Esophagus muscularis mucosa (tissue), 4 donors: ENCODE results near the gene PRICKLE1. TPM values are rescaled to one million over a fixed set of nuclear protein-coding genes. Genes with fewer than 3 reads are reported as not detected.

ENCODE experiments used
- DNase-seq: peaks from one replicate; pipeline ENCODE4 v3.0.0-alpha.2; 2017; ENCODE audit errors: extremely low spot score
- H3K27ac ChIP-seq, 4 donors: fragments of 200-600 bp; sonication (generic); replicated peaks in 1 of 4; 1 replicate in 3 of 4; 2 replicates in 1 of 4; pipeline ENCODE4 v1.5.1; 2016 to 2019; ENCODE audit warnings: mild to moderate bottlenecking in 1 of 4
- H3K27me3 ChIP-seq, 4 donors: fragments of 200-600 bp; sonication (generic); one replicate each; pipeline versions ENCODE4 v1.5.1 to v1.6.0; 2016 to 2019
- H3K36me3 ChIP-seq, 4 donors: fragments of 200-600 bp; sonication (generic); one replicate each; pipeline ENCODE4 v1.5.1; 2016 to 2019
- H3K4me1 ChIP-seq, 4 donors: fragments of 200-600 bp; sonication (generic); one replicate each; pipeline ENCODE4 v1.5.1; 2016 to 2019
- H3K4me3 ChIP-seq, 4 donors: fragments of 200-600 bp; sonication (generic); 1 replicate in 2 of 4; 2 replicates in 2 of 4; pipeline ENCODE4 v1.5.1; 2016 to 2019; ENCODE audit warnings: mild to moderate bottlenecking in 4 of 4, moderate library complexity in 1 of 4
- H3K9me3 ChIP-seq, 4 donors: fragments of 200-600 bp; sonication (generic); 1 replicate in 3 of 4; 2 replicates in 1 of 4; pipeline ENCODE4 v1.5.1; 2016 to 2019
- CTCF ChIP-seq, 3 experiments: fragments of 200-600 bp in 2 of 3; fragments of 450-650 bp in 1 of 3; sonication (generic) in 2 of 3; IDR thresholded peaks; one replicate each; pipeline ENCODE4 v1.5.1; 2017 to 2019; ENCODE audit warnings: antibody characterized with exemption in 3 of 3, mild to moderate bottlenecking in 2 of 3, moderate library complexity in 1 of 3
- EP300 ChIP-seq: sonication (generic); formaldehyde crosslinking; IDR thresholded peaks from one replicate; pipeline ENCODE4 v1.6.1; 2017; ENCODE audit warnings: antibody characterized with exemption
- POLR2A ChIP-seq: fragments of 450-650 bp; IDR thresholded peaks from one replicate; pipeline ENCODE4 v1.6.1; 2017; ENCODE audit warnings: antibody characterized with exemption, moderate library complexity, mild to moderate bottlenecking, low read depth
- POLR2AphosphoS5 ChIP-seq, 2 donors: sonication (generic); formaldehyde crosslinking; IDR thresholded peaks; one replicate each; pipeline ENCODE4 v1.6.1; 2017; ENCODE audit warnings: antibody characterized with exemption in 2 of 2
- WGBS: methylation state at CpG from one replicate; pipeline ENCODE4 v1.1.5; 2018; 5-methylcytosine and 5-hydroxymethylcytosine counted together
- intact Hi-C: fragments of 100-400 bp; cut with DNase I; formaldehyde crosslinking; loops from one replicate; pipeline ENCODE4 v1.15.1; 2023
- small RNA-seq, 3 donors: library from RNA; depleted of rRNA; stranded (forward); fragments of <200 nt; gene quantifications; one replicate each; pipeline ENCODE3, GENCODE V24; 2016
- total RNA-seq, 4 donors: library from RNA; depleted of rRNA; stranded (reverse); fragments of >200 nt; gene quantifications; one replicate each; pipeline versions ENCODE4 v1.1.0 to v1.2.1, GENCODE V29; 2016

PRICKLE1 gene
- total RNA-seq, 4 donors from 2014 or later, result 12.5 to 36.9 (median 24.4) TPM

GRCh38 chr12:42421844-42422779 lies 167.4 kb downstream of the PRICKLE1 start:
- H3K9me3 ChIP-seq, result no peaks in the 10 kb centered on the region
- intact Hi-C loops, result no loop called here
- H3K27ac ChIP-seq, result peak overlapping the region in 2 of 4 donors; percentile 15 to 21
- H3K27me3 ChIP-seq, result no peaks in the 10 kb centered on the region
- no peak for TF ChIP-seq POLR2AphosphoS5 (IDR thresholded peaks at IDR 0.05)
- no peak for TF ChIP-seq EP300
- no peak for TF ChIP-seq POLR2A
- no peak for TF ChIP-seq CTCF (IDR thresholded peaks at IDR 0.05)
- DNase-seq, result no peak
- no peak overlapping the region for H3K4me3 ChIP-seq
- WGBS, result 59% methylated on average over 3 of the region's 3 CpGs
- no peaks in the 10 kb centered on the region for H3K36me3 ChIP-seq
- peaks cover 9 to 18% (median 13%) of the 10 kb centered on the region in 4 donors for H3K4me1 ChIP-seq

DNA sequence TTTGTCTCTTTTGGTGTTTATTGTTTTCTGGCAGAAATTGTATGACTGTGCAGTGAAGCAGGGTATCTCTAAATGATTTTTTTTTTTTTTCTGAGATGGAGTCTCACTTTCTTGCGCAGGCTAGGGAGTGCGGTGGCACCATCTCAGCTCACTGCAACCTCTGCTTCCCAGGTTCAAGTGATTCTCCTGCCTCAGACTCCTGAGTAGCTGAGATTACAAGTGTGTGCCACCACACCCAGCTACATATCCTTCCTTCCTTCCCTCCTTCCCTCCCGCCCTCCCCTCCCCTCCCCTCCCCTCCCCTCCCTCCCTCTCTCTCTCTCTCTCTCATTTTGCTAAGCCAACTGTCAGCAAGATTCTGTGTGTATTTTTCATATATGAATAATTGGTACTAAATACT lies 169.2 kb downstream of the PRICKLE1 start:
- no peak overlapping the region for H3K27ac ChIP-seq
- peaks cover 9 to 18% (median 13%) of the 10 kb centered on the region in 4 donors for H3K4me1 ChIP-seq
- TF ChIP-seq POLR2AphosphoS5 (IDR thresholded peaks at IDR 0.05), result no peak
- TF ChIP-seq CTCF (IDR thresholded peaks at IDR 0.05), result no peak
- TF ChIP-seq EP300, result no peak
- no peak for TF ChIP-seq POLR2A
- DNase-seq, result no peak
- 68% methylated on average over 3 of the region's 3 CpGs for WGBS
- intact Hi-C loops, result no loop called here
- no peaks in the 10 kb centered on the region for H3K27me3 ChIP-seq
- H3K4me3 ChIP-seq, result no peak overlapping the region
- H3K36me3 ChIP-seq, result no peaks in the 10 kb centered on the region
- no peaks in the 10 kb centered on the region for H3K9me3 ChIP-seq

DNA sequence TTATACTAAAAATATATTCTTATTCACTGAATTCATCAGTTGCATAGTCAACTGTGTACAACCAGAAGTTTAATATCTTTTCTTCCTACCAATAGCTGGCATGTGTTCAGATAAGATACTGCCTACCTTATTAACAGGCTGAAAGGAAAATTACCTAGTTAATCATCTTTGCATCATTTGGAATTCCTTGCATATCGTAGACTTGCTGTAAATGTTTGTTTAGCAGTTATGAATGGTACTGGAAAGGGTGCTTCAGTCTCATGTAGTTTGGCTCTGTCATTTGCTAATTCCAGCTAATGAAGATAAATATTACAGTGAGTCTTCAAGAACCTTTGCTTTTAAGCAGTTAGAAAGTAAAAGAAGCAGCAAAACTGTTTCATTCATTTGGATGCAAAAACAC lies 179.2 kb downstream of the PRICKLE1 start:
- 59% methylated on average over 1 of the region's 1 CpG for WGBS
- intact Hi-C loops, result no loop called here
- Histone ChIP-seq H3K36me3 (no peaks in the 10 kb centered on the region), H3K4me1 (no peaks in the 10 kb centered on the region), H3K27me3 (no peaks in the 10 kb centered on the region), H3K9me3 (no peaks in the 10 kb centered on the region), H3K4me3 (no peak overlapping the region), H3K27ac (no peak overlapping the region)
- no peak for TF ChIP-seq POLR2A
- DNase-seq, result no peak

DNA sequence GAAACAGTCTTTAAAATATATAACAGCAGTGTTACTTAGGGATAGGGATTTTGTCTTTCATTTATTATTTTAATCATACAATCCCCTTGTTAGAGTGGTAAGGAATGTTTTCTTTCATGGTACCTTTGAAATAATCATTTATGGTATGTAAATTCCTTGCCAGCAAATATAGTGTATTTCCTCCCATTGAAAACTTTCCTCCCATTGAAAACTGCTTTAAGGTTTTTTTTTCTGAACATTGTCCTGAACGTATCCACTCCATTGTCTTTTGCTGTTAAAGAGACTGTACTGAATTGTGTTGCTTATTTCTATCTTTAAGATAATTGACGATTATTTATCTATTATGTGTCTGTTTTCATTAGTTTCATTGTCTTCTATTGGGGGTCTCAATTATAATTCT lies 180.1 kb downstream of the PRICKLE1 start:
- TF ChIP-seq POLR2AphosphoS5 (IDR thresholded peaks at IDR 0.05), result no peak
- TF ChIP-seq POLR2A, result no peak
- no peak for TF ChIP-seq EP300
- DNase-seq, result no peak
- intact Hi-C loops, result no loop called here
- WGBS, result 82% methylated on average over 2 of the region's 2 CpGs
- H3K4me3 ChIP-seq, result no peak overlapping the region
- H3K27ac ChIP-seq, result no peak overlapping the region
- peaks cover 0 to 5% (median 2%) of the 10 kb centered on the region in 4 donors for H3K36me3 ChIP-seq
- H3K27me3 ChIP-seq, result no peaks in the 10 kb centered on the region
- no peaks in the 10 kb centered on the region for H3K4me1 ChIP-seq
- H3K9me3 ChIP-seq, result no peaks in the 10 kb centered on the region

DNA sequence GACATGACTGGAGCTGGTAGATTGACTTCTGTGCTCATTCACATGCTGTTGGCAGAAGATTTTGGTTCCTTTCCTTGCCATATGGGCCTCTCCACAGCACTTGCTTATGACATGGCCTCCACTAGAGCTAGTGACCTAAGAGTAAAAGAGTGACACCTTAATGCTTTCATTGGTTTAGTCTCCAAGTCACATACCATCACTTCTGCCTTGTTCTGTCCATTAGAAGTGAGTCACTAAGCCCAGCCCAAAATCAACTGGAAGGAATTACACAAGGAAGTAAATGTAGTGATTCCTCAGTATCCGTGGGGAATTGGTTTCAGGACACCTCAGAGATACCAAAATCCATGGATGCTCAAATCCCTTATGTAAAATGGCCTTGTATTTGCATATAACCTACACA lies 182.2 kb downstream of the PRICKLE1 start:
- no peak for TF ChIP-seq POLR2A
- no peak for TF ChIP-seq CTCF (IDR thresholded peaks at IDR 0.05)
- no peak for TF ChIP-seq POLR2AphosphoS5 (IDR thresholded peaks at IDR 0.05)
- no peak for TF ChIP-seq EP300
- Histone ChIP-seq H3K27ac (no peak overlapping the region), H3K27me3 (no peaks in the 10 kb centered on the region), H3K36me3 (peaks cover 0 to 8% (median 2%) of the 10 kb centered on the region in 4 donors), H3K4me3 (no peak overlapping the region), H3K4me1 (no peaks in the 10 kb centered on the region), H3K9me3 (no peaks in the 10 kb centered on the region)
- intact Hi-C loops, result no loop called here
- no peak for DNase-seq
- WGBS, result 92% methylated on average over 1 of the region's 1 CpG

Small RNA genes within 50 kb of the gene (small RNA-seq; reads per million reads assigned to genes)
- gene AC079600.1, result 0 reads per million in 3 donors
- 0 reads per million in 3 donors for gene AC079600.2
- 0 reads per million in 3 donors for gene RF00019
